Loucy (cell line): ENCODE results near the gene STOM.

ENCODE experiments used
- H2AFZ ChIP-seq: fragments of 200-600 bp; sonication (generic); 2 replicates; pipeline ENCODE4 v1.6.0; 2016; ENCODE audit warnings: antibody characterized with exemption, mild to moderate bottlenecking, low read length, moderate library complexity
- H3F3A ChIP-seq: fragments of 200-600 bp; 2 replicates; pipeline ENCODE4 v1.6.0; 2016; ENCODE audit warnings: antibody characterized with exemption, low read depth, mild to moderate bottlenecking
- H3K27me3 ChIP-seq: fragments of 200-600 bp; sonication (generic); 2 replicates; pipeline ENCODE4 v1.6.1; 2014; ENCODE audit warnings: low read length, mild to moderate bottlenecking; ENCODE audit not compliant: insufficient read depth, poor library complexity, severe bottlenecking
- H3K36me3 ChIP-seq: fragments of 200-600 bp; sonication (generic); 2 replicates; pipeline ENCODE4 v1.6.1; 2016; ENCODE audit warnings: low read length; ENCODE audit not compliant: insufficient read depth
- H3K4me1 ChIP-seq: fragments of 200-600 bp; sonication (generic); 2 replicates; pipeline ENCODE4 v1.5.1; 2014; ENCODE audit warnings: low read length, mild to moderate bottlenecking; ENCODE audit not compliant: insufficient read depth, poor library complexity, severe bottlenecking
- H3K4me2 ChIP-seq: fragments of 200-600 bp; sonication (generic); 2 replicates; pipeline ENCODE4 v1.6.0; 2014; ENCODE audit warnings: antibody characterized with exemption, low read length, low read depth, mild to moderate bottlenecking; ENCODE audit not compliant: poor library complexity, severe bottlenecking
- H3K4me3 ChIP-seq: fragments of 200-600 bp; sonication (generic); 2 replicates; pipeline ENCODE4 v1.5.1; 2014; ENCODE audit warnings: low read length, mild to moderate bottlenecking, mixed read lengths; ENCODE audit not compliant: poor library complexity, severe bottlenecking
- H3K79me2 ChIP-seq: fragments of 200-600 bp; sonication (generic); 2 replicates; pipeline ENCODE4 v1.6.1; 2014; ENCODE audit warnings: low read length; ENCODE audit not compliant: insufficient read depth
- H3K9ac ChIP-seq: fragments of 200-600 bp; sonication (generic); 2 replicates; pipeline ENCODE4 v1.6.0; 2014; ENCODE audit warnings: mild to moderate bottlenecking, low read depth, low read length, moderate library complexity; ENCODE audit not compliant: poor library complexity, severe bottlenecking
- H3K9me2 ChIP-seq: fragments of 200-600 bp; sonication (generic); replicated peaks from 2 replicates; pipeline ENCODE4 v1.6.1; 2016; ENCODE audit warnings: low read depth, low read length, mixed read lengths
- H3K9me3 ChIP-seq: fragments of 200-600 bp; sonication (generic); 2 replicates; pipeline ENCODE4 v1.6.1; 2014; ENCODE audit warnings: mild to moderate bottlenecking, antibody characterized with exemption, low read length, low read depth; ENCODE audit not compliant: insufficient read depth
- H4K20me1 ChIP-seq: fragments of 200-600 bp; sonication (generic); 2 replicates; pipeline ENCODE4 v1.6.0; 2014; ENCODE audit warnings: antibody characterized with exemption, low read length, mild to moderate bottlenecking; ENCODE audit not compliant: insufficient read depth, poor library complexity, severe bottlenecking
- EZH2phosphoT487 ChIP-seq: fragments of 200-600 bp; IDR thresholded peaks from 2 replicates; pipeline ENCODE4 v1.6.1; 2018; ENCODE audit warnings: antibody characterized with exemption, mild to moderate bottlenecking, moderate library complexity, borderline replicate concordance
- TF ChIP-seq, protein P1 (sequence below): fragments of 200-600 bp; sonication (generic); conservative IDR thresholded peaks from 2 replicates; pipeline ENCODE4 v1.5.1; 2014; ENCODE audit warnings: mild to moderate bottlenecking, antibody characterized with exemption, low read length

Gene STOM

DNA sequence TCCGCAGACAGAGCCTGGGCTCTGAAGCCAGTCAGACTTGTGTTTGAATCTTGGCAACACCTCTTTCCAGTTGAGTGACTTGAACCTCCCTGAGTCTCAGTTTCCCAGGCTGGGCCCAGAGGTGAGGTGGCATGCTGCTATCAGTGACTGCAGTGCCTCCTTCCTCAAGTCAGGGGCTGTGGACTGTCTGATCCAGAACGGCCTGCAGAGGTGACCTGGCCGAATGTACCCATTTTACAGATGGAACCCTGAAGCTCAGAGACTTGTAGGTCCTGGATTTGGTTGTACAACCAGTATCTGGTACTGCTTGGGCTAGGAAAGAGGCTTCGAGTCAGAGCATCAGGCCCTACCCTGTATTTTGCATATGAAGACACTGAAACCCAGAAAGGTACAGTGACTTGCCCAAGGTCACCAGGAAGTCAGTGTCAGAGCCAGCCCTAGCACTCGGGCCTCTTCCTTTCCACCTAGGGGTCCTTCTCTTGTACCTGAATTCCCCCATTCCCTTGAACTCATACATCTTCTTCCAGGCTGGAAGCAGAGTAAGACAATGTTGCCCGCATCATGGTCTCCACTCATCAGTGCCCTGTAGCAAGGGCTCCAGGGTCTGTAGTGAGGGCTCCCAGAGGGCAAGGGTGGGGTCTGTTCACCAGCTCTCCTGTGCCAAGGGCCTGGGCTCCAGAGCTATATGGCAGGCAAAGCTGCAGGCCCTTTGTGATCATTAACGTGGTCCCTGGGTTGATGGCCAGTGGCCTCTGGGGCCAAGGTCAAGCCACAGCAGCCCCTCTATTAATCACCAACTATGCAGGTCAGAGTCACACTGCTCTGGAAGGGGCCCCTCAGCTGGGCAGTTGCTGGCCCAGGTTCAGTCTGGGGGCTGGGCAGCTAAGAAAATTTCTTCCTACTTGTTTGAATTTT is 73.6 kb downstream of the STOM start:
- Histone ChIP-seq H3K36me3 (no peaks in the 10 kb centered on the region), H2AFZ (no peak overlapping the region), H4K20me1 (no peaks in the 10 kb centered on the region), H3K4me1 (peaks cover 10% of the 10 kb centered on the region), H3F3A (no peaks in the 10 kb centered on the region), H3K9me3 (no peaks in the 10 kb centered on the region), H3K9me2 (no peaks in the 10 kb centered on the region), H3K4me3 (no peak overlapping the region), H3K4me2 (no peak overlapping the region), H3K27me3 (no peaks in the 10 kb centered on the region), H3K79me2 (no peaks in the 10 kb centered on the region), H3K9ac (no peak overlapping the region)
- TF ChIP-seq, protein P1, sequence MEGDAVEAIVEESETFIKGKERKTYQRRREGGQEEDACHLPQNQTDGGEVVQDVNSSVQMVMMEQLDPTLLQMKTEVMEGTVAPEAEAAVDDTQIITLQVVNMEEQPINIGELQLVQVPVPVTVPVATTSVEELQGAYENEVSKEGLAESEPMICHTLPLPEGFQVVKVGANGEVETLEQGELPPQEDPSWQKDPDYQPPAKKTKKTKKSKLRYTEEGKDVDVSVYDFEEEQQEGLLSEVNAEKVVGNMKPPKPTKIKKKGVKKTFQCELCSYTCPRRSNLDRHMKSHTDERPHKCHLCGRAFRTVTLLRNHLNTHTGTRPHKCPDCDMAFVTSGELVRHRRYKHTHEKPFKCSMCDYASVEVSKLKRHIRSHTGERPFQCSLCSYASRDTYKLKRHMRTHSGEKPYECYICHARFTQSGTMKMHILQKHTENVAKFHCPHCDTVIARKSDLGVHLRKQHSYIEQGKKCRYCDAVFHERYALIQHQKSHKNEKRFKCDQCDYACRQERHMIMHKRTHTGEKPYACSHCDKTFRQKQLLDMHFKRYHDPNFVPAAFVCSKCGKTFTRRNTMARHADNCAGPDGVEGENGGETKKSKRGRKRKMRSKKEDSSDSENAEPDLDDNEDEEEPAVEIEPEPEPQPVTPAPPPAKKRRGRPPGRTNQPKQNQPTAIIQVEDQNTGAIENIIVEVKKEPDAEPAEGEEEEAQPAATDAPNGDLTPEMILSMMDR, result no peak
- TF ChIP-seq EZH2phosphoT487, result no peak

DNA sequence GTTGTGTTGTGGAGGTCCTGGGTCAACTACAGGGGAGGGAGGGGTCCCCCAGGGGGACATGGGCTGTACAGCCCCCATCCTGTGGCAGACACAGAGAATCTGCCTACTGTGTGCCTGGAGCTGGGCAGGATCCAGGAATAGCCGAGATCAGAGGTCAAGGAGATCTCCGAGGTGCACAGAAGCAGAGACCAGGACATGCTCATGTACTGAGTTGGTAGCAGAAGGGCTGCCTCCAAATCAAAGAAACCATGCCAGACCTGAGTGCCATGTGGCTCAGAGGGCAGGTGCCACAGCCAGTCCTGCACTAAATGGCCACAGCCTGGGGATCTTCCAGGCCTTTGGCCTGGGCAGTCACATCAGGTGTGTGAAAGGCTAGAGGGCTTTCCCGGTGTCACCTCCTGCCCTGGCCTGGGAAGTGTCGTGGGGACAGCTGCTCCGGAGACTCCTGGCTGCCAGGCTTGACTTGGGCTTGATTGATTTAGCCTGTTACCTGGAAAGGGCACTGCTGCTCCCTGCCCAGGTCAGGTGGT is 74.3 kb downstream of the STOM start:
- H4K20me1 ChIP-seq, result no peaks in the 10 kb centered on the region
- no peaks in the 10 kb centered on the region for H3K79me2 ChIP-seq
- H3K27me3 ChIP-seq, result no peaks in the 10 kb centered on the region
- H3K9me2 ChIP-seq, result no peaks in the 10 kb centered on the region
- peaks cover 10% of the 10 kb centered on the region for H3K4me1 ChIP-seq
- H3K9me3 ChIP-seq, result no peaks in the 10 kb centered on the region
- no peak for TF ChIP-seq EZH2phosphoT487
- TF ChIP-seq, protein P1, result no peak
- no peaks in the 10 kb centered on the region for H3K36me3 ChIP-seq
- no peaks in the 10 kb centered on the region for H3F3A ChIP-seq
- no peak overlapping the region for H3K4me3 ChIP-seq
- no peak overlapping the region for H3K4me2 ChIP-seq
- H3K9ac ChIP-seq, result no peak overlapping the region
- no peak overlapping the region for H2AFZ ChIP-seq

DNA sequence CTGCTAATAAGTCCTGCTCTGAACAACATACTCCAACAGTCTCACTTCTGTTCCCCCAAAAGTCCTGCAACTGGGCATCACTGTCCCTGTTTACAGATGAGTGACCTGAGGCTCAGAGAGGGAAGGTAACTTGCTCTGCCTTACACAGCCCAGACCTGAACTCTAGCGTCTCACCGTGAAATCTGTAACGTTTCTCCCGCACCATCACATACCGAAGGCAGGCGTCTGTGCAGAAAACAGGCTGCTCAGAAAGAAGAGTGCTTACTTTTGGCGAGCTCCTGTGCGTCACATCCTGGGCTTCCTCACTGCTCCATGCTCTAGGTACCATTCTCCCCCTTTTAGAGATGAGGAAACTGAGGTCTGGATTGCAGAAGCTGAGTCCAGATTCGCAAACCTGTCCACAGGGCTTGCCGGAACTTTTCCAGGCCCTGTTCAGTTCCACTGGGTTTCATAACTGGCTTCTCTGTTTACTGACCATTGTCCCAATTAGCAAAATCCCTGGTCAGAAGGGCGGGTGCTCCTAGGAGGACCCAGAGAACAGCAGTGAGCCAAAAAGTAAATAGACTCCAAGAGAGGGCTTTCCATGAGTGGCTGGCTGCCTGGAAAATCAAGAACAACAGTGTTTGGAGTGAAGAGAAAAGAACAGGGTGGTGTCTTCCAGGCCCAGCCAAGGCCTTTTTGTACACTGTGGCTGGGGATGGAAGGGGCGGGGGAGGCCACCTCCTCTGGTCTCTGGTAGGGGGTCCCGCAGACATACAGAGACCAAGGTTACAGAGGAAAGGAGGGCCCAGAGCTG is 75.0 kb downstream of the STOM start:
- H3K4me3 ChIP-seq, result no peak overlapping the region
- peaks cover 10% of the 10 kb centered on the region for H3K4me1 ChIP-seq
- H3K27me3 ChIP-seq, result no peaks in the 10 kb centered on the region
- no peaks in the 10 kb centered on the region for H3K9me3 ChIP-seq
- no peak overlapping the region for H3K9ac ChIP-seq
- no peak overlapping the region for H2AFZ ChIP-seq
- no peaks in the 10 kb centered on the region for H4K20me1 ChIP-seq
- H3K9me2 ChIP-seq, result no peaks in the 10 kb centered on the region
- no peak for TF ChIP-seq EZH2phosphoT487
- TF ChIP-seq, protein P1, result no peak
- H3F3A ChIP-seq, result no peaks in the 10 kb centered on the region
- no peak overlapping the region for H3K4me2 ChIP-seq
- no peaks in the 10 kb centered on the region for H3K79me2 ChIP-seq
- H3K36me3 ChIP-seq, result no peaks in the 10 kb centered on the region
